ENCODE data around the gene METTL4. TPM values are rescaled to one million over a fixed set of nuclear protein-coding genes. Genes with fewer than 3 reads are reported as not detected.

METTL4 gene
- total RNA-seq, 1 experiment from 2014 or later = 15.5 TPM

DNA sequence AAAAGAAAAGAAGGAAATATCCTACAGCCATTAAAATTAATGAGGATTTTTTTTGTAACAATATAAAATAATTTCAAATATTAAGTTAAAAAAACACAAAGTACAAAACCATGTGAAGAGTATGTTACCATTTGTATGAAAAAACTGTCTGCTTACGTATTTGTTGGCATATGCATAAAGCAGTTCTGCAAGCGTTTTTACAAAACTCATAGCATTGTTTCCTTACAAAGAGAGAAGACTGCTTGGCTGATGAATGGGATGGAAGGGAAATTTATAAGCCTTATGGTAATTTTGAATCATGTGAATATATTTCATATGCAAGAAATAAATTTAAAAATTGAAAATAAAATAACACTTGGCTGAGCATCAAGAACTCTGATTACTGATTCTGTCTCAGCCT is 63.1 kb downstream of the METTL4 start:
- CTCF ChIA-PET = no interaction called here
- POLR2A ChIA-PET = no interaction called here
- Histone ChIP-seq H3K9me2 (ENCODE audit: insufficient read depth) (no peaks in the 10 kb centered on the region), H3K36me3 (ENCODE audit: control insufficient read depth in 1 of 2, insufficient read depth in 2 of 2, low read length in 2 of 2) (no peaks in the 10 kb centered on the region), H3K27ac (ENCODE audit: low read depth, low read length) (no peak overlapping the region), H3K9ac (ENCODE audit: low read length) (no peak overlapping the region), H4K20me1 (ENCODE audit: insufficient read depth) (no peaks in the 10 kb centered on the region), H3K4me2 (ENCODE audit: low read length) (no peak overlapping the region), H3K4me3 (replicated peaks in 1 of 2; ENCODE audit: low read depth in 1 of 2, low read length in 2 of 2) (no peak overlapping the region), H3K27me3 (ENCODE audit: insufficient read depth, low read length) (no peaks in the 10 kb centered on the region), H3K4me1 (ENCODE audit: control insufficient read depth in 1 of 2, insufficient read depth in 2 of 2, low read length in 2 of 2) (no peaks in the 10 kb centered on the region), H2AFZ (ENCODE audit: low read depth, low read length, poor library complexity, severe bottlenecking) (no peak overlapping the region), H3K9me3 (ENCODE audit: control insufficient read depth in 1 of 2, insufficient read depth in 1 of 2, low read depth in 1 of 2, low read length in 2 of 2) (no peaks in the 10 kb centered on the region), H3K79me2 (ENCODE audit: insufficient read depth, low read length) (no peaks in the 10 kb centered on the region)
- BruUV-seq (replicated peaks) = no TSS peak
- RAD21 ChIA-PET (ENCODE audit: low non-redundant PET in 1 of 2, low total read pairs in 2 of 2, uncharacterized antibody in 2 of 2, unreplicated experiment in 2 of 2) = no interaction called here
- intact Hi-C loops (cut with micrococcal nuclease) = no loop called here
- TF ChIP-seq CBX3 (IDR thresholded peaks at IDR 0.05; ENCODE audit: low read depth) (no peak), FOSL1 (IDR thresholded peaks at IDR 0.05; ENCODE audit: low read depth) (no peak), EZH2 (IDR thresholded peaks at IDR 0.05) (no peak), CTCF (IDR thresholded peaks at IDR 0.05 in 2 of 3, conservative IDR thresholded peaks at IDR 0.05 in 1 of 3; ENCODE audit: borderline replicate concordance in 1 of 3, insufficient read depth in 1 of 3, low read depth in 2 of 3, low read length in 2 of 3) (no peak), ATF3 (IDR thresholded peaks at IDR 0.05) (no peak), JUND (IDR thresholded peaks at IDR 0.05) (no peak), ELF1 (IDR thresholded peaks at IDR 0.05; ENCODE audit: borderline replicate concordance, low read depth) (no peak), SRF (IDR thresholded peaks at IDR 0.05; ENCODE audit: low read depth) (no peak), YY1 (IDR thresholded peaks at IDR 0.05; ENCODE audit: extremely low read depth, insufficient replicate concordance, low read depth, low read length) (no peak), POLR2AphosphoS5 (IDR thresholded peaks at IDR 0.05; ENCODE audit: low read depth, low read length) (no peak), EGR1 (IDR thresholded peaks at IDR 0.05; ENCODE audit: low read depth) (no peak), CEBPB (IDR thresholded peaks at IDR 0.05; ENCODE audit: low read depth) (no peak)
- TF ChIP-seq, protein P1, sequence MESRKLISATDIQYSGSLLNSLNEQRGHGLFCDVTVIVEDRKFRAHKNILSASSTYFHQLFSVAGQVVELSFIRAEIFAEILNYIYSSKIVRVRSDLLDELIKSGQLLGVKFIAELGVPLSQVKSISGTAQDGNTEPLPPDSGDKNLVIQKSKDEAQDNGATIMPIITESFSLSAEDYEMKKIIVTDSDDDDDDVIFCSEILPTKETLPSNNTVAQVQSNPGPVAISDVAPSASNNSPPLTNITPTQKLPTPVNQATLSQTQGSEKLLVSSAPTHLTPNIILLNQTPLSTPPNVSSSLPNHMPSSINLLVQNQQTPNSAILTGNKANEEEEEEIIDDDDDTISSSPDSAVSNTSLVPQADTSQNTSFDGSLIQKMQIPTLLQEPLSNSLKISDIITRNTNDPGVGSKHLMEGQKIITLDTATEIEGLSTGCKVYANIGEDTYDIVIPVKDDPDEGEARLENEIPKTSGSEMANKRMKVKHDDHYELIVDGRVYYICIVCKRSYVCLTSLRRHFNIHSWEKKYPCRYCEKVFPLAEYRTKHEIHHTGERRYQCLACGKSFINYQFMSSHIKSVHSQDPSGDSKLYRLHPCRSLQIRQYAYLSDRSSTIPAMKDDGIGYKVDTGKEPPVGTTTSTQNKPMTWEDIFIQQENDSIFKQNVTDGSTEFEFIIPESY (IDR thresholded peaks at IDR 0.05; ENCODE audit: extremely low read depth, insufficient replicate concordance, low read length) = no peak
- DNase-seq (ENCODE audit: low read depth, low spot score) (no peak), ATAC-seq (no peak)
